Choroid plexus epithelial cell (primary cell): ENCODE results near the gene GNG11.

Experiments used
- DNase-seq: peaks from one replicate; pipeline ENCODE4 v3.0.0-alpha.2; 2010; ENCODE audit warnings: low read depth
- H3K4me3 ChIP-seq: 2 replicates; pipeline ENCODE4 v1.5.1; 2011; ENCODE audit warnings: low read depth, mild to moderate bottlenecking, control low read depth, low read length, moderate library complexity
- TF ChIP-seq, protein P1 (sequence below): conservative IDR thresholded peaks from 2 replicates; pipeline ENCODE4 v1.5.1; 2011; ENCODE audit warnings: low read depth, mild to moderate bottlenecking, control low read depth, inconsistent platforms, low read length, moderate library complexity

GNG11 gene

DNA sequence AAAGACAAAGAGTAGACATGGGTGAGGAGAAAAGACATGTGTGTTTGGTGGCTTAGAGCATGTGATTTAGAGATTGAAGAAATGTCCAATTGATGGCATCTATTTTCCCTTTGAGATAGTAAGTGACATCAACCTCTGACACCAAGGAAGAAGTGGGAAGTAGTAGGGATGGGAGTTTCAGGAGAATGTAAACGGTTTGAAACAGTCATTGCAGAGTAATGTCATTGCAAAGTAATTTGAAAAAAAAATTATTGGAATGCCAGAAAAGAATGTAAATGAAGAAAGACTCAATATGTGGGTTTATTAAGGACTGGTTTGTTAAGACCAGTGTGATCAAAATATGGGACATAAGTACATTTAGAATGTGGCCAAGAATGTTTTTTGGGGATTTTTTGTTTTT is 26.6 kb downstream of the GNG11 start:
- peak; percentile 47 for DNase-seq
- TF ChIP-seq, protein P1, sequence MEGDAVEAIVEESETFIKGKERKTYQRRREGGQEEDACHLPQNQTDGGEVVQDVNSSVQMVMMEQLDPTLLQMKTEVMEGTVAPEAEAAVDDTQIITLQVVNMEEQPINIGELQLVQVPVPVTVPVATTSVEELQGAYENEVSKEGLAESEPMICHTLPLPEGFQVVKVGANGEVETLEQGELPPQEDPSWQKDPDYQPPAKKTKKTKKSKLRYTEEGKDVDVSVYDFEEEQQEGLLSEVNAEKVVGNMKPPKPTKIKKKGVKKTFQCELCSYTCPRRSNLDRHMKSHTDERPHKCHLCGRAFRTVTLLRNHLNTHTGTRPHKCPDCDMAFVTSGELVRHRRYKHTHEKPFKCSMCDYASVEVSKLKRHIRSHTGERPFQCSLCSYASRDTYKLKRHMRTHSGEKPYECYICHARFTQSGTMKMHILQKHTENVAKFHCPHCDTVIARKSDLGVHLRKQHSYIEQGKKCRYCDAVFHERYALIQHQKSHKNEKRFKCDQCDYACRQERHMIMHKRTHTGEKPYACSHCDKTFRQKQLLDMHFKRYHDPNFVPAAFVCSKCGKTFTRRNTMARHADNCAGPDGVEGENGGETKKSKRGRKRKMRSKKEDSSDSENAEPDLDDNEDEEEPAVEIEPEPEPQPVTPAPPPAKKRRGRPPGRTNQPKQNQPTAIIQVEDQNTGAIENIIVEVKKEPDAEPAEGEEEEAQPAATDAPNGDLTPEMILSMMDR: no peak
- no peak overlapping the region for H3K4me3 ChIP-seq

DNA sequence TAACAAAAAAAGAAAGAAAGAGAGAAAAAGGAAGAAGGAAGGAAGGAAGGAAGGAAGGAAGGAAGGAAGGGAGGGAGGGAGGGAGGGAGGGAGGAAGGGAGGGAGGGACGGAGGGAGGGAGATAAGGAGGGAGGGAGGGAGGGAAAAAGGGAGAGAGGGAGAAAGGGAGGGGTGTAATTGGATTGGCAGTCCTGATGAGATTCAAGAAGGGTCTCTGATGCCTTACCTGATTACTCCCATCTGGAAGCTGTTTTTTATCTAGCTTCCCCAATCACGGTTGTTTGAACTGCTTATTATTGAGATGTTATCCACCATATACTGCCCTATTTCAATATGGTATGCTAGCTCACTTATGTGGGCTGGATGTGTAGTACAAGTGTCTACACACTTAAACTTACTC is 27.3 kb downstream of the GNG11 start:
- TF ChIP-seq, protein P1: no peak
- DNase-seq: no peak
- no peak overlapping the region for H3K4me3 ChIP-seq

DNA sequence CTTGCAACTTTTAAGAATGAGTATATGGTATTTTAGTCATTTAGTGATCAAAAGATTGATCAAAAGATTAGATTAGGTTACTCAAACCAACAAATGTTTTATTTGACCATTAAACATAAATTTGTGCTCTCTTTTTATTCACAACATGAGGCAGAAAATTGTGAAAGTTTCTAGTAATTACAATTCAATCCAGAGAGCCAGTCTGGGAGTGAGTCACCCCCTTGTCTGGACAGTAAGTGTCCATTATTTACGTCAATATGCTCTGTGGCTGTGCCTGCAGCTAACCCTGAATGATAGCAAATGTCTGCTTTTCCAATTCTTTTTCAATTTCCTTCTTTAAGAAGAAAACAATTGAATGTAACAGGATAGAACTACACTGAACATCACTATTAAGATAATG is 27.9 kb downstream of the GNG11 start:
- H3K4me3 ChIP-seq: no peak overlapping the region
- TF ChIP-seq, protein P1: no peak
- peak; percentile 90 for DNase-seq

DNA sequence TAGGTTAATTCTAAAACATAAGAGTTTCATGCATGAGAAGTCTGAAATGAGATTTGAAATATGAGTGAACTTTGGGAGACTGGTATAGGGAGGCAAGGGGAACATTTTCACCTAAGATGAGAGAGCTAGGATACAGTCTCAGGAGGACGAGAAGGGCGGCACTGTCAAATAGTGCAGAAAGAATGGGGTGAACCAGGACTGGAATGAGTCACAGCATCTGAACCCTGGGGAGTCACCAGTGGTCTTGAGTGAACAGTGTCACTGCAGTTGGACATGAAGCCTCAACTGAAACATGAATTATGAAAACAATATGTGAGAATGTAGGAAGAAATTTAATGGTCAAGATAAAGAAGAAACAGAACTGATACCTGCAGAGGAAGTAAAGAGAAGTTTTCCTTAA is 33.8 kb downstream of the GNG11 start:
- no peak for DNase-seq
- H3K4me3 ChIP-seq: no peak overlapping the region
- TF ChIP-seq, protein P1: no peak

DNA sequence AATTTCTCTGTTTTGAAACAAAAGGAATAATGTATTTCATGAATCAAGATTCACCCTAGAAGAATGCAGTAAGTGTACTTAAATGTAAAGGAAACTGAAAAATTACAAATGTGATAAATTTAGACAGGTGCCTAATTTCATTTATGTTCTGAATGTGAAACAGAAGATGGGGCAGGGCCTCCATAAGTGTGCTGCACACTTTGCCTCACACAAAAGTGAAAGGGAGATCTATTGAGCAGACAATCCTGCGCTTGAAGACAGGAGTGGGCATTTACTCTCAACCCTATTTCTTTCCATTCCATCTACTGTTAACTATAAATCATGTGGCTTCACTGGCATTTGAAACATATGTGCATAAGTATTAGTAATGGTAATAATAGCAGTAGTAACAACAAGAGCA is 36.2 kb downstream of the GNG11 start:
- TF ChIP-seq, protein P1: no peak
- H3K4me3 ChIP-seq: no peak overlapping the region
- no peak for DNase-seq

DNA sequence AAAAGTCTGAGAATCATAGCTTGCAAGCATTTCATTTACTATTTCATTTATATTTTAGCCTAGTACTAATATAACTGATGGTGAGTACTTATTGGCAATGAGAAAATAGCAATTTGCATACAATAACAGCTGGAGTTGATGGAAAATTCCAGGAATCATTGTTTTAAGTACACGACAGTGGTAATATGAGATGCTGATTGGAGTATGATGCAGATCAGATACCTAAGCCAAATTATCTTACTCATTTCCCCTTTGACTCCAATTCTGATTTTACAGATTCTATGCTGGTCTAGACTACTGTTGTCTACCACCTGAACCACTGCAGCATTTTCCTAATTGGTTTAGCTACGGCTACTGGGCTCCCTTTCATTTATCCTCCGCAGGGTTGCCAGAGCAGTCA is 36.7 kb downstream of the GNG11 start:
- H3K4me3 ChIP-seq: no peak overlapping the region
- TF ChIP-seq, protein P1: no peak
- peak; percentile 23 for DNase-seq

DNA sequence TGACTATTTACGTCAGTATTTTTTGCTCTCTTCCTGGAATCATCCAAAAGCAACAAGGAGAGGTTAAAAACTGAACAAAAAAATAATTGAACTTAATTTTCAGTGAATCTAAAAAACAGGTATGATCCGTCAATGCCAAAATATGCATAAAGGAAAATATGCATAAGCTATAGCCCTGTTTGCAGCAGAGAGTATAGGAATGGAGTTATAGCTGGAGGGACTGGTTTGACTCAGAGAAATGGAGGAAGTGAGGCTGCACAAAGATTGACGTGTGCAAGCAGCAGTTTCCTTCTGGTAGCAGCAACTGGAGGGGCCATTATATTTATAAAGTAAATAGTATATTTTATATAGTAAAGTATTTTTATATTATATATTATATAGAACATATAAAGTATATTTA is 37.1 kb downstream of the GNG11 start:
- TF ChIP-seq, protein P1: no peak
- no peak for DNase-seq
- H3K4me3 ChIP-seq: no peak overlapping the region
